Measurements from ENCODE around the gene DNAH1. TPM values are rescaled to one million over a fixed set of nuclear protein-coding genes. Genes with fewer than 3 reads are reported as not detected.

The DNAH1 gene
- total and polyA plus RNA-seq, 2 experiments from 2014 or later = 0.81 to 1.8 TPM

DNA sequence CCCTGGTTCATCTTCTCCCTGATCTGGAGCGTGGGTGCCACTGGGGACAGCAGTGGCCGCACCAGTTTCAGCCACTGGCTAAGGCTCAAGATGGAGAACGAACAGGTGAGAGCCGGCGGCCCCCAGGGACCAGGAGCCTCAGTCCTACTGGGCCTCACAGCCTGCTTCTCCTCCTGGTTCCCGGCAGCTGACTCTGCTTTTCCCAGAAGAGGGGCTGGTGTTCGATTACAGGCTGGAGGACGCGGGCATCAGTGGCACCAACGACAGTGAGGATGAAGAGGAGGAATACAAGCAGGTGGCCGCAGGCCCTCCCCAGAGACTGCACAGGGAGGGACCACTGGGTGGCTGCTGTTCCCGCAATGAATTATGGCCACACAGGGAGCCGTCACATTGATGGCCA, 54.4 kb downstream of the DNAH1 start (continued):
- TF ChIP-seq, protein P1, sequence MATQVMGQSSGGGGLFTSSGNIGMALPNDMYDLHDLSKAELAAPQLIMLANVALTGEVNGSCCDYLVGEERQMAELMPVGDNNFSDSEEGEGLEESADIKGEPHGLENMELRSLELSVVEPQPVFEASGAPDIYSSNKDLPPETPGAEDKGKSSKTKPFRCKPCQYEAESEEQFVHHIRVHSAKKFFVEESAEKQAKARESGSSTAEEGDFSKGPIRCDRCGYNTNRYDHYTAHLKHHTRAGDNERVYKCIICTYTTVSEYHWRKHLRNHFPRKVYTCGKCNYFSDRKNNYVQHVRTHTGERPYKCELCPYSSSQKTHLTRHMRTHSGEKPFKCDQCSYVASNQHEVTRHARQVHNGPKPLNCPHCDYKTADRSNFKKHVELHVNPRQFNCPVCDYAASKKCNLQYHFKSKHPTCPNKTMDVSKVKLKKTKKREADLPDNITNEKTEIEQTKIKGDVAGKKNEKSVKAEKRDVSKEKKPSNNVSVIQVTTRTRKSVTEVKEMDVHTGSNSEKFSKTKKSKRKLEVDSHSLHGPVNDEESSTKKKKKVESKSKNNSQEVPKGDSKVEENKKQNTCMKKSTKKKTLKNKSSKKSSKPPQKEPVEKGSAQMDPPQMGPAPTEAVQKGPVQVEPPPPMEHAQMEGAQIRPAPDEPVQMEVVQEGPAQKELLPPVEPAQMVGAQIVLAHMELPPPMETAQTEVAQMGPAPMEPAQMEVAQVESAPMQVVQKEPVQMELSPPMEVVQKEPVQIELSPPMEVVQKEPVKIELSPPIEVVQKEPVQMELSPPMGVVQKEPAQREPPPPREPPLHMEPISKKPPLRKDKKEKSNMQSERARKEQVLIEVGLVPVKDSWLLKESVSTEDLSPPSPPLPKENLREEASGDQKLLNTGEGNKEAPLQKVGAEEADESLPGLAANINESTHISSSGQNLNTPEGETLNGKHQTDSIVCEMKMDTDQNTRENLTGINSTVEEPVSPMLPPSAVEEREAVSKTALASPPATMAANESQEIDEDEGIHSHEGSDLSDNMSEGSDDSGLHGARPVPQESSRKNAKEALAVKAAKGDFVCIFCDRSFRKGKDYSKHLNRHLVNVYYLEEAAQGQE (IDR thresholded peaks at IDR 0.05; ENCODE audit: unreplicated experiment) = no peak

DNA sequence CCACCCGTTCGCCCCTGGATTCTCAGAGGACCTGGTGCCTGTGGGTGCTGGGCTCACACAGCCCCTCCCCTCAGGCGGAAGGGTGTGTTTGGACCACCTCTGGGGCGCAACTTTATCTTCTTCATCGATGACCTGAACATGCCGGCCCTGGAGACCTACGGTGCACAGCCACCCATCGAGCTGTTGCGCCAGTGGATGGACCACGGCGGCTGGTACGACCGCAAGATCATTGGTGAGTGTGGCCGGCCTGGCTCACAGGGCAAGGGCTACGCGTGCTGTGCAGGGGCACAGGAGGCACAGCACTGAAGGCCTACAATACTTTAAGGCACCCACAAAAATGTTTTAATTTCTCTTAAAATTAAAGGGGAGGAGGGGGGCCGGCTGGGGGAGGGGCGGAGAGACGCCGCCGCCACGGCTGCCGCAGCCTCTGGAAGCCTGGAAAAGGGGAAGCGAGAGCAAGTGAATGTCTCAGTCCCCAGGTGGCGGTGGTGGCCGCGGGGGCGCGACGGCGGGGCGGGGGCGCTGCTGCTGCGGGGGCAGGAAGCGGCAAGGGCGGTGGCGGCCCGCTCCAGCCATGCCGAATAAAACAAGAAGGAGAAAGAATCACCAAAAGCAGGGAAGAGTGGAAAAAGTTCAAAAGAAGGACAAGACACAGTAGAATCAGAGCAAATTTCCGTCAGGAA, 56.8 kb downstream of the DNAH1 start:
- peak; percentile 65 for ATAC-seq

More for the DNA sequence above, 56.8 kb downstream of the DNAH1 start:
- peak overlapping the region; percentile 82 for H2AFZ ChIP-seq
- no peaks in the 10 kb centered on the region for H3K9me2 ChIP-seq (ENCODE audit: insufficient read depth)
- H3K27ac ChIP-seq (ENCODE audit: low read depth) = no peak overlapping the region
- no peaks in the 10 kb centered on the region for H4K20me1 ChIP-seq (replicated peaks; ENCODE audit: insufficient read depth)
- H3K4me3 ChIP-seq = peak overlapping the region; percentile 45
- no peaks in the 10 kb centered on the region for H3F3A ChIP-seq (replicated peaks; ENCODE audit: low read depth)
- H3K4me2 ChIP-seq = peak overlapping the region; percentile 70
- peaks cover 16% of the 10 kb centered on the region for H3K27me3 Mint-ChIP-seq (ENCODE audit: insufficient read depth, low read depth, poor library complexity)
- no peaks in the 10 kb centered on the region; the same call in 2 of the 3 replicates for H3K36me3 Mint-ChIP-seq (ENCODE audit: low read depth)
- peaks cover 9% of the 10 kb centered on the region; the same call in 1 of the 2 replicates for H3K27me3 ChIP-seq (ENCODE audit: insufficient read depth)
- H3K4me1 ChIP-seq (ENCODE audit: insufficient read depth) = peaks cover 10% of the 10 kb centered on the region; the same call in 1 of the 2 replicates
- H3K9me3 Mint-ChIP-seq = no peaks in the 10 kb centered on the region
- H3K27ac Mint-ChIP-seq = no peak overlapping the region
- H3K79me2 ChIP-seq (replicated peaks; ENCODE audit: insufficient read depth) = no peaks in the 10 kb centered on the region
- H3K4me3 Mint-ChIP-seq = peak overlapping the region; percentile 56
- peak; percentile 70 for DNase-seq (ENCODE audit: low spot score)
- TF ChIP-seq POLR2AphosphoS5 (IDR thresholded peaks at IDR 0.05; ENCODE audit: low read depth) (no peak), NANOG (IDR thresholded peaks at IDR 0.05; ENCODE audit: borderline replicate concordance) (no peak)
- TF ChIP-seq, protein P1 (IDR thresholded peaks at IDR 0.05; ENCODE audit: unreplicated experiment) = no peak
- TF ChIP-seq, protein P2, sequence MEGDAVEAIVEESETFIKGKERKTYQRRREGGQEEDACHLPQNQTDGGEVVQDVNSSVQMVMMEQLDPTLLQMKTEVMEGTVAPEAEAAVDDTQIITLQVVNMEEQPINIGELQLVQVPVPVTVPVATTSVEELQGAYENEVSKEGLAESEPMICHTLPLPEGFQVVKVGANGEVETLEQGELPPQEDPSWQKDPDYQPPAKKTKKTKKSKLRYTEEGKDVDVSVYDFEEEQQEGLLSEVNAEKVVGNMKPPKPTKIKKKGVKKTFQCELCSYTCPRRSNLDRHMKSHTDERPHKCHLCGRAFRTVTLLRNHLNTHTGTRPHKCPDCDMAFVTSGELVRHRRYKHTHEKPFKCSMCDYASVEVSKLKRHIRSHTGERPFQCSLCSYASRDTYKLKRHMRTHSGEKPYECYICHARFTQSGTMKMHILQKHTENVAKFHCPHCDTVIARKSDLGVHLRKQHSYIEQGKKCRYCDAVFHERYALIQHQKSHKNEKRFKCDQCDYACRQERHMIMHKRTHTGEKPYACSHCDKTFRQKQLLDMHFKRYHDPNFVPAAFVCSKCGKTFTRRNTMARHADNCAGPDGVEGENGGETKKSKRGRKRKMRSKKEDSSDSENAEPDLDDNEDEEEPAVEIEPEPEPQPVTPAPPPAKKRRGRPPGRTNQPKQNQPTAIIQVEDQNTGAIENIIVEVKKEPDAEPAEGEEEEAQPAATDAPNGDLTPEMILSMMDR (conservative IDR thresholded peaks at IDR 0.05; ENCODE audit: low read depth in 2 of 2) = peak; percentile 22 to 42; a peak in 3 of 4 replicates
- H3K36me3 ChIP-seq (ENCODE audit: insufficient read depth) = no peaks in the 10 kb centered on the region
- H3K4me1 Mint-ChIP-seq = peaks cover 25% of the 10 kb centered on the region

Measured in GM23338 (cell line).